ENCODE measurements around the gene ZBTB2.
"Not testable (repeated sequence)": the region's sequence is repeated elsewhere in the genome, so short reads cannot be mapped to it uniquely, and the experiment has no call there.

DNA sequence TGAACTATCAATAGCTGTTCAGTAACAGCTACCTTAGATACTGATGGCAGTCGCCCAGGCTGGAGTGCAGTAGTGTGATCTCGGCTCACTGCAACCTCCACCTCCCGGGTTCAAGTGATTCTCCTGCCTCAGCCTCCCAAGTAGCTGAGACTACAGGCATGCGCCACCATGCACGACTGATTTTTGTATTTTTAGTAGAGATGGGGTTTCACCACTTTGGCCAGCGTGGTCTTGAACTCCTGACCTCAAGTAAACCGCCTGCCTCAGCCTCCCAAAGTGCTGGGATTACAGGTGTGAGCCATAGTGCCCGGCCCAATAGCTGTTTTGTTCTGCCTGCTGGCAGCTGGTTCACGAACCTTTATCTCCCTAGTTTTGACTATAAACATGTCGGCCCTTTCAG, 48.6 kb downstream of the ZBTB2 start:
- not testable (repeated sequence) for TF ChIP-seq CTCF, POLR2A (IDR thresholded peaks at IDR 0.05)
